ENCODE results near the gene PARP12. TPM values are rescaled to one million over a fixed set of nuclear protein-coding genes. Genes with fewer than 3 reads are reported as not detected.

Gene PARP12
- total and polyA plus RNA-seq, 2 of the 13 experiments (the other 11 are each of a cell fraction or from before 2014, with no cell fraction given) = 15.5 to 35.2 TPM

DNA sequence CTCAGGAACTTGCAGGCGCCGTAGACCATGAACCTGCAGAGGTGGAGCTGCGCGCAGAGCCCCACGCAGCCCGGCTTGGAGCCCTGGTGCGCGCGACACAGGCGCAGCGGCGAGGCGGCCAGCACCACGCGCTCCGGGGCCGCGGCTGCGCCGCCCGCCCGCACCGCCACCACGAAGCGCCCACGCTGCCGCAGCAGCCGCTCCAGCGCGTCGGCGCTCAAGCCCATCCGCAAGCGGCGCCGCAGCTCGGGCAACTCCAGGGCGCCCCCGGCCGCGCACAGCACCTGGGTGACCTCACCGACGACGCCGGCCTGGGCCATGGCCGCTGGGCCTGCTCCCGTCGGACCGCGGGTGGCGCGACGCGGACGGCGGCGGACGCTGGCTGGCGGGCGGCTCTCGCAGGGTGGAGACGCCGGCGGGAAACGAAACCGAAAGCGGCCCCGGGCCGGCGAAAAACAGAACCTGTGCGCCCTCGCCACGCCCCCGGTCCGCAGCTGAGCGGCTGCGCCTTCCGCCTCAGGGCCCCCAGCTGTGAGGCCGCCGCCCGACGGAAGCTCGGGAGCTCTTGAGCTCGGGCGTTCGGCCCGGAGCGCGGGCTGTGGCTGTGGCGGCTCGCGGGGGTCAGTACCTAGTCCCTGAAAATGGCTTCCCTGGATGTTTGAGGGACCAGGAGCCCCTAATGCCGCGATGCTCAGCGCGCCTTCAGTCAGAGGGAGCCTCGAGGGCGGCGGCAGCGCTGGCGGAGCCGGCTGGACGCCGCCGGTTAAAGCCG lies at the start of gene PARP12 (continued):
- no peak for TF ChIP-seq HMG20A (CRISPR knock-in tag; IDR thresholded peaks at IDR 0.05; ENCODE audit: borderline replicate concordance)
- no peak; the same call in 1 of the 2 replicates for TF ChIP-seq MIER3 (CRISPR knock-in tag; IDR thresholded peaks at IDR 0.05; ENCODE audit: borderline replicate concordance)
- no peak for TF ChIP-seq ZBTB8A (CRISPR knock-in tag; IDR thresholded peaks at IDR 0.05; ENCODE audit: borderline replicate concordance, low read depth)
- TF ChIP-seq, protein P1, sequence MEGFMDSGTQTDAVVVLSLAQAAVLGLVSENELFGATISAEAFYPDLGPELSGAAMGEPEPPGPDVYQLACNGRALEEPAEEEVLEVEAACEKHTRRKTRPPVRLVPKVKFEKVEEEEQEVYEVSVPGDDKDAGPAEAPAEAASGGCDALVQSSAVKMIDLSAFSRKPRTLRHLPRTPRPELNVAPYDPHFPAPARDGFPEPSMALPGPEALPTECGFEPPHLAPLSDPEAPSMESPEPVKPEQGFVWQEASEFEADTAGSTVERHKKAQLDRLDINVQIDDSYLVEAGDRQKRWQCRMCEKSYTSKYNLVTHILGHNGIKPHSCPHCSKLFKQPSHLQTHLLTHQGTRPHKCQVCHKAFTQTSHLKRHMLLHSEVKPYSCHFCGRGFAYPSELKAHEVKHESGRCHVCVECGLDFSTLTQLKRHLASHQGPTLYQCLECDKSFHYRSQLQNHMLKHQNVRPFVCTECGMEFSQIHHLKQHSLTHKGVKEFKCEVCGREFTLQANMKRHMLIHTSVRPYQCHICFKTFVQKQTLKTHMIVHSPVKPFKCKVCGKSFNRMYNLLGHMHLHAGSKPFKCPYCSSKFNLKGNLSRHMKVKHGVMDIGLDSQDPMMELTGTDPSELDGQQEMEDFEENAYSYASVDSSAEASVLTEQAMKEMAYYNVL (CRISPR knock-in tag; IDR thresholded peaks at IDR 0.05; ENCODE audit: borderline replicate concordance) = no peak
- no peak for TF ChIP-seq ZNF10 (CRISPR knock-in tag; IDR thresholded peaks at IDR 0.05; ENCODE audit: borderline replicate concordance, low read depth)
- TF ChIP-seq ZNF160 (CRISPR knock-in tag; IDR thresholded peaks at IDR 0.05) = 0 out of 2 replicates have a peak, but pooled peaks have one; percentile 18
- no peak for TF ChIP-seq MAFK (conservative IDR thresholded peaks at IDR 0.05 in 1 of 2, IDR thresholded peaks at IDR 0.05 in 1 of 2; ENCODE audit: low read length in 2 of 2)
- TF ChIP-seq ELF1 (CRISPR knock-in tag; IDR thresholded peaks at IDR 0.05) = peak; percentile 69
- 0 out of 2 replicates have a peak, but pooled peaks have one; percentile 16 for TF ChIP-seq FOXO1 (CRISPR knock-in tag; IDR thresholded peaks at IDR 0.05)
- TF ChIP-seq, protein P2, sequence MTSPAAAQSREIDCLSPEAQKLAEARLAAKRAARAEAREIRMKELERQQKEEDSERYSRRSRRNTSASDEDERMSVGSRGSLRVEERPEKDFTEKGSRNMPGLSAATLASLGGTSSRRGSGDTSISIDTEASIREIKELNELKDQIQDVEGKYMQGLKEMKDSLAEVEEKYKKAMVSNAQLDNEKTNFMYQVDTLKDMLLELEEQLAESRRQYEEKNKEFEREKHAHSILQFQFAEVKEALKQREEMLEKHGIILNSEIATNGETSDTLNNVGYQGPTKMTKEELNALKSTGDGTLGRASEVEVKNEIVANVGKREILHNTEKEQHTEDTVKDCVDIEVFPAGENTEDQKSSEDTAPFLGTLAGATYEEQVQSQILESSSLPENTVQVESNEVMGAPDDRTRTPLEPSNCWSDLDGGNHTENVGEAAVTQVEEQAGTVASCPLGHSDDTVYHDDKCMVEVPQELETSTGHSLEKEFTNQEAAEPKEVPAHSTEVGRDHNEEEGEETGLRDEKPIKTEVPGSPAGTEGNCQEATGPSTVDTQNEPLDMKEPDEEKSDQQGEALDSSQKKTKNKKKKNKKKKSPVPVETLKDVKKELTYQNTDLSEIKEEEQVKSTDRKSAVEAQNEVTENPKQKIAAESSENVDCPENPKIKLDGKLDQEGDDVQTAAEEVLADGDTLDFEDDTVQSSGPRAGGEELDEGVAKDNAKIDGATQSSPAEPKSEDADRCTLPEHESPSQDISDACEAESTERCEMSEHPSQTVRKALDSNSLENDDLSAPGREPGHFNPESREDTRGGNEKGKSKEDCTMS (CRISPR knock-in tag; conservative IDR thresholded peaks at IDR 0.05) = no peak
- peak; percentile 65 for TF ChIP-seq POGZ (CRISPR knock-in tag; IDR thresholded peaks at IDR 0.05)
- peak in 1 of 2 experiments; percentile 46; a peak in 2 of 4 replicates for TF ChIP-seq KLF16 (CRISPR knock-in tag; IDR thresholded peaks at IDR 0.05)
- TF ChIP-seq ADNP (CRISPR knock-in tag; IDR thresholded peaks at IDR 0.05) = no peak
- TF ChIP-seq SETDB1 (CRISPR knock-in tag; IDR thresholded peaks at IDR 0.05; ENCODE audit: borderline replicate concordance) = no peak
- TF ChIP-seq, protein P3, sequence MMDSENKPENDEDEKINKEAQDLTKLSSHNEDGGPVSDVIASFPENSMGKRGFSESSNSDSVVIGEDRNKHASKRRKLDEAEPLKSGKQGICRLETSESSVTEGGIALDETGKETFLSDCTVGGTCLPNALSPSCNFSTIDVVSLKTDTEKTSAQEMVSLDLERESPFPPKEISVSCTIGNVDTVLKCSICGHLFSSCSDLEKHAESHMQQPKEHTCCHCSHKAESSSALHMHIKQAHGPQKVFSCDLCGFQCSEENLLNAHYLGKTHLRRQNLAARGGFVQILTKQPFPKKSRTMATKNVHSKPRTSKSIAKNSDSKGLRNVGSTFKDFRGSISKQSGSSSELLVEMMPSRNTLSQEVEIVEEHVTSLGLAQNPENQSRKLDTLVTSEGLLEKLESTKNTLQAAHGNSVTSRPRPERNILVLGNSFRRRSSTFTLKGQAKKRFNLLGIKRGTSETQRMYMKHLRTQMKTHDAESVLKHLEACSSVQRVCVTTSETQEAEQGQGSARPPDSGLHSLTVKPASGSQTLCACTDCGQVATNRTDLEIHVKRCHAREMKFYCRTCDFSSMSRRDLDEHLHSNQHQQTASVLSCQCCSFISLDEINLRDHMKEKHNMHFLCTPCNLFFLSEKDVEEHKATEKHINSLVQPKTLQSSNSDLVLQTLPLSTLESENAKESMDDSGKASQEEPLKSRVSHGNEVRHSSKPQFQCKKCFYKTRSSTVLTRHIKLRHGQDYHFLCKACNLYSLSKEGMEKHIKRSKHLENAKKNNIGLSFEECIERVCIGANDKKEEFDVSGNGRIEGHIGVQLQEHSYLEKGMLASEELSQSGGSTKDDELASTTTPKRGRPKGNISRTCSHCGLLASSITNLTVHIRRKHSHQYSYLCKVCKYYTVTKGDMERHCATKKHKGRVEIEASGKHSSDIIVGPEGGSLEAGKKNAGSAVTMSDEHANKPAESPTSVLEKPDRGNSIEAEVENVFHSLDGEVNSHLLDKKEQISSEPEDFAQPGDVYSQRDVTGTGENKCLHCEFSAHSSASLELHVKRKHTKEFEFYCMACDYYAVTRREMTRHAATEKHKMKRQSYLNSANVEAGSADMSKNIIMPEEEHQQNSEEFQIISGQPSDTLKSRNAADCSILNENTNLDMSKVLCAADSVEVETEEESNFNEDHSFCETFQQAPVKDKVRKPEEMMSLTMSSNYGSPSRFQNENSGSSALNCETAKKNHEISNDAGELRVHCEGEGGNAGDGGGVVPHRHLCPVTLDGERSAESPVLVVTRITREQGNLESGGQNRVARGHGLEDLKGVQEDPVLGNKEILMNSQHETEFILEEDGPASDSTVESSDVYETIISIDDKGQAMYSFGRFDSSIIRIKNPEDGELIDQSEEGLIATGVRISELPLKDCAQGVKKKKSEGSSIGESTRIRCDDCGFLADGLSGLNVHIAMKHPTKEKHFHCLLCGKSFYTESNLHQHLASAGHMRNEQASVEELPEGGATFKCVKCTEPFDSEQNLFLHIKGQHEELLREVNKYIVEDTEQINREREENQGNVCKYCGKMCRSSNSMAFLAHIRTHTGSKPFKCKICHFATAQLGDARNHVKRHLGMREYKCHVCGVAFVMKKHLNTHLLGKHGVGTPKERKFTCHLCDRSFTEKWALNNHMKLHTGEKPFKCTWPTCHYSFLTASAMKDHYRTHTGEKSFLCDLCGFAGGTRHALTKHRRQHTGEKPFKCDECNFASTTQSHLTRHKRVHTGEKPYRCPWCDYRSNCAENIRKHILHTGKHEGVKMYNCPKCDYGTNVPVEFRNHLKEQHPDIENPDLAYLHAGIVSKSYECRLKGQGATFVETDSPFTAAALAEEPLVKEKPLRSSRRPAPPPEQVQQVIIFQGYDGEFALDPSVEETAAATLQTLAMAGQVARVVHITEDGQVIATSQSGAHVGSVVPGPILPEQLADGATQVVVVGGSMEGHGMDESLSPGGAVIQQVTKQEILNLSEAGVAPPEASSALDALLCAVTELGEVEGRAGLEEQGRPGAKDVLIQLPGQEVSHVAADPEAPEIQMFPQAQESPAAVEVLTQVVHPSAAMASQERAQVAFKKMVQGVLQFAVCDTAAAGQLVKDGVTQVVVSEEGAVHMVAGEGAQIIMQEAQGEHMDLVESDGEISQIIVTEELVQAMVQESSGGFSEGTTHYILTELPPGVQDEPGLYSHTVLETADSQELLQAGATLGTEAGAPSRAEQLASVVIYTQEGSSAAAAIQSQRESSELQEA (CRISPR knock-in tag; IDR thresholded peaks at IDR 0.05; ENCODE audit: not compliant biosample characterization) = no peak
- no peak for TF ChIP-seq PHF5A (CRISPR knock-in tag; IDR thresholded peaks at IDR 0.05; ENCODE audit: low read depth, unreplicated experiment)
